HCT116 (cell line): ENCODE measurements around the gene PDE10A. TPM values are rescaled to one million over a fixed set of nuclear protein-coding genes. Genes with fewer than 3 reads are reported as not detected.

Experiments used
- ATAC-seq: fragments of 200-7000 bp; cut with Tn5 transposase; 2 replicates; pipeline ENCODE4 v1.9.1; 2020; ENCODE audit warnings: mild to moderate bottlenecking, moderate library complexity
- BruUV-seq: library from RNA; stranded (reverse); fragments of 400-500 nt; replicated peaks from 2 replicates; lab custom pipeline; 2021; lab: Mats Ljungman, UMichigan
- CTCF ChIA-PET: fragments of 300-600 bp; sonication (Branson Sonifier 250); formaldehyde crosslinking; loops from one replicate; lab custom pipeline; 2021; ENCODE audit warnings: antibody characterized with exemption; lab: Charles Lee
- POLR2A ChIA-PET: fragments of 300-600, 350-600 bp; sonication (Branson Sonifier 250); formaldehyde crosslinking; loops from one replicate; lab custom pipeline; 2021; ENCODE audit warnings: antibody characterized with exemption; lab: Charles Lee
- RAD21 ChIA-PET, 2 experiments: fragments of 300-600 bp; sonication (Branson Sonifier 250); formaldehyde crosslinking; loops; one replicate each; lab custom pipeline; 2023; ENCODE audit warnings: low total read pairs in 2 of 2; ENCODE audit not compliant: uncharacterized antibody in 2 of 2, unreplicated experiment in 2 of 2, low non-redundant PET in 1 of 2; lab: Charles Lee
- DNase-seq: peaks from one replicate; pipeline ENCODE4 v3.0.0-alpha.2; 2010; ENCODE audit warnings: low read depth, low spot score
- H2AFZ ChIP-seq: fragments of 200-600 bp; shearing (Covaris generic), sonication (generic); 2 replicates; pipeline ENCODE4 v1.6.1; 2017; ENCODE audit warnings: low read depth, mixed run types, mixed read lengths, antibody characterized with exemption, low read length; ENCODE audit not compliant: poor library complexity, severe bottlenecking
- H3K27ac ChIP-seq: 2 replicates; pipeline ENCODE4 v1.5.1; 2012; ENCODE audit warnings: low read depth, low read length
- H3K27me3 ChIP-seq: fragments of 200-600 bp; sonication (generic); 2 replicates; pipeline ENCODE4 v1.6.1; 2016; ENCODE audit warnings: mixed run types, low read length, mixed read lengths; ENCODE audit not compliant: insufficient read depth
- H3K36me3 ChIP-seq, 2 experiments: fragments of 200-500 bp in 1 of 2; fragments of 200-600 bp in 1 of 2; sonication (Bioruptor generic) in 1 of 2; sonication (generic) in 1 of 2; 2 replicates each; pipeline versions ENCODE4 v1.5.1 to v1.6.1; 2014 to 2016; ENCODE audit warnings: low read length in 2 of 2, inconsistent platforms in 1 of 2, mixed read lengths in 1 of 2, mixed run types in 1 of 2; ENCODE audit not compliant: insufficient read depth in 2 of 2, control insufficient read depth in 1 of 2
- H3K4me1 ChIP-seq, 2 experiments: fragments of 200-600 bp in 1 of 2; sonication (generic) in 1 of 2; 2 replicates each; pipeline versions ENCODE4 v1.5.1 to v1.6.1; 2012 to 2017; ENCODE audit warnings: low read length in 2 of 2, inconsistent platforms in 1 of 2, mild to moderate bottlenecking in 1 of 2, mixed read lengths in 1 of 2, mixed run types in 1 of 2, moderate library complexity in 1 of 2; ENCODE audit not compliant: insufficient read depth in 2 of 2, control insufficient read depth in 1 of 2
- H3K4me2 ChIP-seq: fragments of 200-600 bp; sonication (generic); 2 replicates; pipeline ENCODE4 v1.6.1; 2017; ENCODE audit warnings: mixed run types, low read length, mixed read lengths
- H3K4me3 ChIP-seq, 2 experiments: fragments of 200-600 bp in 1 of 2; sonication (generic) in 1 of 2; replicated peaks in 1 of 2; 2 replicates each; pipeline ENCODE4 v1.5.1; 2011 to 2016; ENCODE audit warnings: low read length in 2 of 2, control low read depth in 1 of 2, low read depth in 1 of 2, mild to moderate bottlenecking in 1 of 2, mixed read lengths in 1 of 2, mixed run types in 1 of 2
- H3K79me2 ChIP-seq: fragments of 200-600 bp; sonication (generic); 2 replicates; pipeline ENCODE4 v1.6.1; 2017; ENCODE audit warnings: mild to moderate bottlenecking, mixed run types, low read length, moderate library complexity, mixed read lengths; ENCODE audit not compliant: insufficient read depth
- H3K9ac ChIP-seq: fragments of 200-600 bp; sonication (generic); 2 replicates; pipeline ENCODE4 v1.6.1; 2016; ENCODE audit warnings: low read length, mixed read lengths
- H3K9me2 ChIP-seq: fragments of 200-600 bp; sonication (generic), shearing (Covaris generic); 2 replicates; pipeline ENCODE4 v1.6.1; 2017; ENCODE audit warnings: mixed run types, mild to moderate bottlenecking, moderate library complexity; ENCODE audit not compliant: insufficient read depth
- H3K9me3 ChIP-seq, 2 experiments: fragments of 200-500 bp in 1 of 2; fragments of 200-600 bp in 1 of 2; sonication (Bioruptor generic) in 1 of 2; sonication (generic) in 1 of 2; 2 replicates each; pipeline ENCODE4 v1.6.1; 2014 to 2017; ENCODE audit warnings: low read length in 2 of 2, mixed read lengths in 2 of 2, inconsistent platforms in 1 of 2, low read depth in 1 of 2, mild to moderate bottlenecking in 1 of 2, mixed run types in 1 of 2, moderate library complexity in 1 of 2; ENCODE audit not compliant: control insufficient read depth in 1 of 2, insufficient read depth in 1 of 2
- H4K20me1 ChIP-seq: fragments of 200-600 bp; sonication (generic), shearing (Covaris generic); 2 replicates; pipeline ENCODE4 v1.6.1; 2017; ENCODE audit warnings: mixed run types, mild to moderate bottlenecking, moderate library complexity; ENCODE audit not compliant: insufficient read depth
- CBX3 ChIP-seq: IDR thresholded peaks from 2 replicates; pipeline ENCODE4 v1.6.1; 2012; ENCODE audit warnings: low read depth
- CEBPB ChIP-seq: IDR thresholded peaks from 2 replicates; pipeline ENCODE4 v1.6.1; 2012; ENCODE audit warnings: low read depth
- ELF1 ChIP-seq: IDR thresholded peaks from 2 replicates; pipeline ENCODE4 v1.6.1; 2012; ENCODE audit warnings: low read depth, borderline replicate concordance
- EZH2 ChIP-seq: fragments of 200-600 bp; sonication (generic); IDR thresholded peaks from 2 replicates; pipeline ENCODE4 v1.6.1; 2017; ENCODE audit warnings: antibody characterized with exemption, mixed run types
- EZH2phosphoT487 ChIP-seq: fragments of 200-600 bp; IDR thresholded peaks from 2 replicates; pipeline ENCODE4 v1.6.1; 2018; ENCODE audit warnings: antibody characterized with exemption, borderline replicate concordance
- JUND ChIP-seq: IDR thresholded peaks from 2 replicates; pipeline ENCODE4 v1.6.1; 2012
- MAX ChIP-seq: IDR thresholded peaks from 2 replicates; pipeline ENCODE4 v1.6.1; 2012
- SIN3A ChIP-seq: IDR thresholded peaks from 2 replicates; pipeline ENCODE4 v1.6.1; 2012; ENCODE audit warnings: low read depth
- TCF7L2 ChIP-seq: IDR thresholded peaks from 2 replicates; pipeline ENCODE4 v1.7.0; 2011; ENCODE audit warnings: borderline replicate concordance, inconsistent platforms; ENCODE audit not compliant: insufficient read depth, insufficient read length; ENCODE audit errors: extremely low read depth
- intact Hi-C: fragments of 100-400 bp; cut with micrococcal nuclease; formaldehyde crosslinking; loops from 2 replicates; pipeline ENCODE4 v1.10.0; 2022
- total RNA-seq: library from RNA; stranded (reverse); gene quantifications from one replicate; pipeline ENCODE4 v1.2.1, GENCODE V29; 2021; ENCODE audit not compliant: unreplicated experiment

PDE10A gene
- total RNA-seq, 1 experiment from 2014 or later: 0.37 TPM

GRCh38 chr6:165453395-165453794, 209.6 kb downstream of the PDE10A start:
- H3K79me2 ChIP-seq: no peaks in the 10 kb centered on the region
- H3K9ac ChIP-seq: no peak overlapping the region
- no peak overlapping the region for H3K4me2 ChIP-seq
- ChIA-PET CTCF (no interaction called here), POLR2A (no interaction called here)
- no peak overlapping the region for H2AFZ ChIP-seq
- no peaks in the 10 kb centered on the region for H3K36me3 ChIP-seq
- H3K9me3 ChIP-seq: no peaks in the 10 kb centered on the region; a peak in 1 of 4 replicates
- no peak overlapping the region for H3K27ac ChIP-seq
- H3K4me3 ChIP-seq: no peak overlapping the region
- TF ChIP-seq ELF1: no peak
- no peak for TF ChIP-seq EZH2
- no peak for TF ChIP-seq JUND
- TF ChIP-seq SIN3A: no peak
- no peak for TF ChIP-seq MAX
- TF ChIP-seq TCF7L2: no peak
- no peak for TF ChIP-seq CEBPB
- TF ChIP-seq, all 23 proteins: peak for 0
- intact Hi-C loops: no loop called here
- BruUV-seq: no TSS peak
- DNase-seq (no peak), ATAC-seq (no peak)
- H3K27me3 ChIP-seq: no peaks in the 10 kb centered on the region
- RAD21 ChIA-PET: no interaction called here
- H3K4me1 ChIP-seq: no peaks in the 10 kb centered on the region
- no peaks in the 10 kb centered on the region for H4K20me1 ChIP-seq
- H3K9me2 ChIP-seq: no peaks in the 10 kb centered on the region

GRCh38 chr6:165451838-165452237, 211.2 kb downstream of the PDE10A start:
- Histone ChIP-seq H3K9me3 (no peaks in the 10 kb centered on the region; a peak in 1 of 4 replicates), H3K27me3 (no peaks in the 10 kb centered on the region), H2AFZ (no peak overlapping the region), H3K4me1 (no peaks in the 10 kb centered on the region), H3K27ac (no peak overlapping the region), H3K79me2 (no peaks in the 10 kb centered on the region), H3K4me2 (no peak overlapping the region), H3K9ac (no peak overlapping the region), H4K20me1 (no peaks in the 10 kb centered on the region), H3K36me3 (no peaks in the 10 kb centered on the region), H3K9me2 (no peaks in the 10 kb centered on the region), H3K4me3 (no peak overlapping the region)
- ChIA-PET RAD21 (no interaction called here), POLR2A (no interaction called here), CTCF (no interaction called here)
- TF ChIP-seq EZH2 (no peak), CBX3 (no peak), EZH2phosphoT487 (no peak)
- intact Hi-C loops: no loop called here
- ATAC-seq (no peak), DNase-seq (no peak)
- BruUV-seq: no TSS peak
